PFSK-1 (cell line): ENCODE results near the gene MSI2.

Source experiments
- FOXP2 ChIP-seq: optimal IDR thresholded peaks from 2 replicates; pipeline ENCODE3; 2011; ENCODE audit warnings: borderline replicate concordance, control low read depth, inconsistent platforms; ENCODE audit not compliant: insufficient read depth; ENCODE audit errors: extremely low read length, extremely low read depth
- POLR2AphosphoS5 ChIP-seq: IDR thresholded peaks from 2 replicates; pipeline ENCODE4 v1.6.1; 2012; ENCODE audit warnings: low read depth, mild to moderate bottlenecking, control low read depth, low read length, moderate library complexity
- SIN3A ChIP-seq: IDR thresholded peaks from 2 replicates; pipeline ENCODE4 v1.6.1; 2012; ENCODE audit warnings: mild to moderate bottlenecking, low read length, moderate library complexity, borderline replicate concordance; ENCODE audit not compliant: insufficient read depth
- TAF1 ChIP-seq: IDR thresholded peaks from 2 replicates; pipeline ENCODE4 v1.6.1; 2012; ENCODE audit warnings: low read length, control low read depth, borderline replicate concordance; ENCODE audit not compliant: insufficient read depth

- TF ChIP-seq POLR2AphosphoS5 (no peak), TAF1 (no peak), SIN3A (no peak), FOXP2 (no peak)
These were observed 286.9 kb downstream of the MSI2 start for GRCh38 chr17:57543230-57543629.
